Caco-2 (cell line): Measurements from ENCODE around the gene XPO5. TPM values are rescaled to one million over a fixed set of nuclear protein-coding genes. Genes with fewer than 3 reads are reported as not detected.

Experiments used
- BruUV-seq: library from RNA; stranded (reverse); fragments of 400-500 nt; replicated peaks from 2 replicates; lab custom pipeline; 2021; lab: Mats Ljungman, UMichigan
- CTCF ChIA-PET: fragments of 300-600 bp; sonication (Branson Sonifier 250); formaldehyde crosslinking; loops from one replicate; lab custom pipeline; 2022; ENCODE audit warnings: antibody characterized with exemption; lab: Charles Lee
- POLR2A ChIA-PET: fragments of 300-600 bp; sonication (Branson Sonifier 250); formaldehyde crosslinking; loops from one replicate; lab custom pipeline; 2022; ENCODE audit warnings: antibody characterized with exemption; lab: Charles Lee
- DNase-seq, 2 experiments: peaks; one replicate each; pipeline versions ENCODE4 v3.0.0 to v3.0.0-alpha.2; 2020 to 2022
- H3K27me3 ChIP-seq: replicated peaks from 2 replicates; pipeline ENCODE4 v1.6.0; 2011; ENCODE audit warnings: low read length; ENCODE audit not compliant: control insufficient read depth, insufficient read depth
- H3K36me3 ChIP-seq: 2 replicates; pipeline ENCODE4 v1.5.1; 2011; ENCODE audit warnings: low read length; ENCODE audit not compliant: control insufficient read depth, insufficient read depth
- H3K4me1 ChIP-seq: fragments of 250-450 bp; sonication (Bioruptor Pico); 2 replicates; pipeline ENCODE4 v1.5.1; 2020; ENCODE audit warnings: mild to moderate bottlenecking
- H3K4me3 ChIP-seq: 2 replicates; pipeline ENCODE4 v1.5.1; 2011; ENCODE audit warnings: low read depth, mild to moderate bottlenecking, control low read depth, low read length
- H3K9me3 ChIP-seq: fragments of 250-450 bp; sonication (Bioruptor Pico); 2 replicates; pipeline ENCODE4 v1.5.1; 2020; ENCODE audit warnings: mild to moderate bottlenecking, moderate library complexity
- H3K27ac Mint-ChIP-seq: one replicate; pipeline ENCODE4 v1.8.0; 2022; ENCODE audit warnings: mixed read lengths; ENCODE audit not compliant: unreplicated experiment
- H3K27me3 Mint-ChIP-seq: one replicate; pipeline ENCODE4 v1.8.0; 2022; ENCODE audit warnings: mixed read lengths; ENCODE audit not compliant: insufficient read depth, unreplicated experiment
- H3K36me3 Mint-ChIP-seq: one replicate; pipeline ENCODE4 v1.8.0; 2022; ENCODE audit warnings: mild to moderate bottlenecking, mixed read lengths; ENCODE audit not compliant: insufficient read depth, unreplicated experiment
- H3K4me1 Mint-ChIP-seq: one replicate; pipeline ENCODE4 v1.8.0; 2022; ENCODE audit warnings: low read depth, mixed read lengths; ENCODE audit not compliant: unreplicated experiment
- H3K4me3 Mint-ChIP-seq: one replicate; pipeline ENCODE4 v1.8.0; 2022; ENCODE audit warnings: mild to moderate bottlenecking, moderate library complexity, mixed read lengths; ENCODE audit not compliant: unreplicated experiment
- H3K9me3 Mint-ChIP-seq: one replicate; pipeline ENCODE4 v1.8.0; 2022; ENCODE audit warnings: mixed read lengths; ENCODE audit not compliant: unreplicated experiment
- intact Hi-C: fragments of 100-400 bp; cut with micrococcal nuclease; formaldehyde crosslinking; loops from one replicate; pipeline ENCODE4 v1.10.0; 2022; ENCODE audit not compliant: unreplicated experiment
- total RNA-seq: library from RNA; stranded (reverse); gene quantifications from 2 replicates; pipeline ENCODE4 v1.2.3, GENCODE V29; 2022
- TF ChIP-seq, protein P1 (sequence below), 2 experiments: fragments of 200-600 bp in 1 of 2; IDR thresholded peaks; 1 replicate in 1 of 2; 2 replicates in 1 of 2; pipeline versions ENCODE4 v1.5.1 to v1.8.0; 2011 to 2022; ENCODE audit warnings: antibody characterized with exemption in 1 of 2, control low read depth in 1 of 2, inconsistent platforms in 1 of 2, low read depth in 1 of 2, low read length in 1 of 2, mild to moderate bottlenecking in 1 of 2, moderate library complexity in 1 of 2; ENCODE audit not compliant: insufficient read depth in 1 of 2, severe bottlenecking in 1 of 2, unreplicated experiment in 1 of 2

Gene XPO5
- total RNA-seq, 1 experiment from 2014 or later, result 79.3 TPM

DNA sequence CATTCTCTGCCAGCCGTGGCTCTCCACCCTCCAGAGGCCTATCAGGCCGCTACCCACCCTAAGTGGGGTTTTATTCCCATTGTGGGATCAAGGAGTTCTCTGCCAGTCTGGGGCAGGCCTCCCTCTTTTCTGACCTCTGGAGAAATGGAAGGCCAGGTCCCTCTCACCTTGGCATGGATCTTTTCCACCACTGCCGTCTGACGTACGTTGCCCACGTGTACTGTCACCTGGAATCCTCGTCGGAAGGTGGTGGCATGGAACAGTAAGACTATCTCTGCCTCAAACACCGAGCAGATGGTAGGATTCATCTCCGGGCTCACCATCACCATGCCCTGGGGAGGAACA lies 46.0 kb upstream of the XPO5 start:
- TF ChIP-seq, protein P1, sequence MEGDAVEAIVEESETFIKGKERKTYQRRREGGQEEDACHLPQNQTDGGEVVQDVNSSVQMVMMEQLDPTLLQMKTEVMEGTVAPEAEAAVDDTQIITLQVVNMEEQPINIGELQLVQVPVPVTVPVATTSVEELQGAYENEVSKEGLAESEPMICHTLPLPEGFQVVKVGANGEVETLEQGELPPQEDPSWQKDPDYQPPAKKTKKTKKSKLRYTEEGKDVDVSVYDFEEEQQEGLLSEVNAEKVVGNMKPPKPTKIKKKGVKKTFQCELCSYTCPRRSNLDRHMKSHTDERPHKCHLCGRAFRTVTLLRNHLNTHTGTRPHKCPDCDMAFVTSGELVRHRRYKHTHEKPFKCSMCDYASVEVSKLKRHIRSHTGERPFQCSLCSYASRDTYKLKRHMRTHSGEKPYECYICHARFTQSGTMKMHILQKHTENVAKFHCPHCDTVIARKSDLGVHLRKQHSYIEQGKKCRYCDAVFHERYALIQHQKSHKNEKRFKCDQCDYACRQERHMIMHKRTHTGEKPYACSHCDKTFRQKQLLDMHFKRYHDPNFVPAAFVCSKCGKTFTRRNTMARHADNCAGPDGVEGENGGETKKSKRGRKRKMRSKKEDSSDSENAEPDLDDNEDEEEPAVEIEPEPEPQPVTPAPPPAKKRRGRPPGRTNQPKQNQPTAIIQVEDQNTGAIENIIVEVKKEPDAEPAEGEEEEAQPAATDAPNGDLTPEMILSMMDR (IDR thresholded peaks at IDR 0.05; ENCODE audit: insufficient read depth in 1 of 2, low read depth in 1 of 2, low read length in 1 of 2, severe bottlenecking in 1 of 2, unreplicated experiment in 1 of 2), result no peak
- intact Hi-C loops, result no loop called here
- BruUV-seq, result no TSS peak
- ChIA-PET POLR2A (no interaction called here), CTCF (no interaction called here)
- Histone ChIP-seq H3K4me1 (no peaks in the 10 kb centered on the region), H3K9me3 (no peaks in the 10 kb centered on the region), H3K27me3 (no peaks in the 10 kb centered on the region), H3K36me3 (peaks cover 3% of the 10 kb centered on the region), H3K4me3 (no peak overlapping the region)
- Mint-ChIP-seq H3K4me1 (peaks cover under 1% of the 10 kb centered on the region), H3K27me3 (no peaks in the 10 kb centered on the region), H3K4me3 (no peak overlapping the region), H3K36me3 (peaks cover 34% of the 10 kb centered on the region), H3K27ac (no peak overlapping the region), H3K9me3 (no peaks in the 10 kb centered on the region)
- DNase-seq, result no peak

DNA sequence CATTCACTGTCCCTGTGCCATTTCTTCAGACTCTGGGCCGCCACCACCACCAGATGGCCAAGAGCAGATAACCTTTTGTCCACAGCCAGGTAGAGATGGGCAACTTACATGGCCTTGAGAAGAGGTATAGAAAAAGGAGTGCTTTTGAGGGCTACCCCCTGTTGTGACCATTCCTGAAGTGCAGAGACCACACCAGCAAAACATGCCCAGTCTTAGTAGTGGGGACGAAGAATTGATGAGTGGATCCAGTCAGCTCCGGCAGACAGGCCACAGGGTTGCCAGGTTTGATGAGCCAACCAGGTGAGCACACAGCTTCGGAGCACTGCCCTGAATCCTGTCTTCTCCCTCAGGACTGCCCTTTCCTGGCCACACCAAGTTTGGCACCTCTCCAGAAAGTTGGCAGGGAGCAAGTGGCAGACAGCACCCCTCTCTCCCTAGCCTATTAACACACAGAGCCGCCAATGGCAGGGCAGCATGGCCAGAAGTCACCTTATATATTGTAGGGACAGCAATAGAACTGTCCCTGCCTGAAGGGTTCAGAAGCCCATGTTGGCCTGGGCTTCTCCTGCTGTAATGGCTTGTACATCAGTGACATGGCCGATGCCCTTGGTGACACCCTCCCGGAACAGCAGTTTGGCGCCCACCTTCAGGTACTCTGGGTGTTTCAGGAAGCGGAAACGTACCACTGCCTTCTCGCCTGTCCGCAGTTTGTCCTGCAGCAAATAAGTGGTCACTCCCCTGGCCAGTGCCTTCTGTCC lies 45.4 kb upstream of the XPO5 start:
- peaks cover 2% of the 10 kb centered on the region for H3K36me3 ChIP-seq
- POLR2A ChIA-PET, result no interaction called here

DNA sequence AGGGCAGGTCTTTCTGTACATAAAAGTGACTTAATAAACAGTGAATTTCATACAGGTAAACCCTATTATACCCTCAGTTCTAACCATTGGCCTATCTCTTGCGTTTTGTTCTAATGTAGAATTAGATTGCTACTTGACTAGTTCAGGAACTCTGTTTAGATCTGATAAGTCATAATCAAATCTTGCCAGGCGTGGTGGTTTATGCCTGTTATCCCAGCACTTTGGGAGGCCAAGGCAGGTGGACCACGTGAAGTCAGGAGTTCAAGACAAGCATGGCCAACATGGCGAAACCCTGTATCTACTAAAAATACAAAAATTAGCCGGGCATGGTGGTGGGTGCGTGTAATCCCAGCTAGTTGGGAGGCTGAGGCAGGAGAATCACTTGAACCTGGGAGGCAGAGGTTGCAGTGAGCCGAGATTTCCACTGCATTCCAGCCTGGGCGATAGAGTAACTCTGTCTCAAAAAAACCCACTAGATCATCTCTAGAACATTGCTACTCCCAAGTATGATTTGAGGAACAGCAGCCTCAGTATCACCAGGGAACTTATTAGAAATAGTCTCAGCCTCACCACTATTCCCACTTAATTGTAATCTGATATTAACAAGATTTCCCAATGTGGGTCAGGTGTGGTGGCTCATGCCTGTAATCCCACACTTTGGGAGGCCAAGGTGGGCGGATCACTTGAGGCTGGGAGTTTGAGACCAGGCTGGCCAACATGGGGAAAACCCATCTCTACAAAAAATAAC lies 41.1 kb upstream of the XPO5 start:
- no peak overlapping the region for H3K27ac Mint-ChIP-seq
- Histone ChIP-seq H3K4me3 (no peak overlapping the region), H3K36me3 (peaks cover 1% of the 10 kb centered on the region; the same call in 1 of the 2 replicates), H3K9me3 (no peaks in the 10 kb centered on the region), H3K27me3 (no peaks in the 10 kb centered on the region), H3K4me1 (no peaks in the 10 kb centered on the region)
- DNase-seq, result no peak
- BruUV-seq, result no TSS peak
- no peaks in the 10 kb centered on the region for H3K4me1 Mint-ChIP-seq
- no peaks in the 10 kb centered on the region for H3K27me3 Mint-ChIP-seq
- POLR2A ChIA-PET, result interaction anchor here (0.6 kb wide), 1 partner anchor 27 kb away, joined by 3 read pairs; no protein-coding TSS in a partner anchor
- CTCF ChIA-PET, result no interaction called here
- H3K36me3 Mint-ChIP-seq, result peaks cover 29% of the 10 kb centered on the region
- no peaks in the 10 kb centered on the region for H3K9me3 Mint-ChIP-seq
- intact Hi-C loops, result no loop called here
- TF ChIP-seq, protein P1 (IDR thresholded peaks at IDR 0.05; ENCODE audit: insufficient read depth in 1 of 2, low read depth in 1 of 2, low read length in 1 of 2, severe bottlenecking in 1 of 2, unreplicated experiment in 1 of 2), result no peak
- no peak overlapping the region for H3K4me3 Mint-ChIP-seq

More for the DNA sequence above, 45.4 kb upstream of the XPO5 start:
- Mint-ChIP-seq H3K4me3 (no peak overlapping the region), H3K27me3 (no peaks in the 10 kb centered on the region), H3K4me1 (no peaks in the 10 kb centered on the region), H3K27ac (no peak overlapping the region), H3K36me3 (peaks cover 28% of the 10 kb centered on the region), H3K9me3 (no peaks in the 10 kb centered on the region)
- Histone ChIP-seq H3K4me3 (no peak overlapping the region), H3K4me1 (no peaks in the 10 kb centered on the region), H3K9me3 (no peaks in the 10 kb centered on the region), H3K27me3 (no peaks in the 10 kb centered on the region)
- CTCF ChIA-PET, result no interaction called here
- TF ChIP-seq, protein P1 (IDR thresholded peaks at IDR 0.05; ENCODE audit: insufficient read depth in 1 of 2, low read depth in 1 of 2, low read length in 1 of 2, severe bottlenecking in 1 of 2, unreplicated experiment in 1 of 2), result no peak
- DNase-seq, result no peak
- BruUV-seq, result TSS peak; percentile 3
- intact Hi-C loops, result no loop called here
